ENCODE data around the gene SPACA5. TPM values are rescaled to one million over a fixed set of nuclear protein-coding genes. Genes with fewer than 3 reads are reported as not detected.
"Not testable (repeated sequence)": the region's sequence is repeated elsewhere in the genome, so short reads cannot be mapped to it uniquely, and the experiment has no call there.

Gene SPACA5
- total RNA-seq, 1 donor from 2014 or later, result not detected

DNA sequence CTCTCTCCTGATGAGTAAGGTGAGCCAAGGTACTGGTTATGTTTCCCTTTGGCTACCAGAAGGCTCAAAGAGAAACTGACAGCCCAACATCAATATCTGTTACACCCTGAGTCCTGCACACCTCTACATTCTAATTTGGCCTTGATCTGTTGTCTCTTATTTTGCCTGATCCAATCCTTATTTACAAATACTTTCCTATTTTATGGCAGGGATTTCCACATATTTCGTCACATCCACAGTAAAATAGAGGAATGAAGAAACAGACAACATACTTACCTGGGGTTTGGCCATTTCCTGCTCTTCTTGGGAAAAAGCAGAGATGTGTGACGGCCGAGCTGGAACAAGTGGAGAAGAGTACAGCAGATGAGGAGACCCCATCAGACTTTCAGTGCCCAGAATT lies 4.5 kb upstream of the SPACA5 start:
- H3K4me3 ChIP-seq (ENCODE audit: low read depth, low read length), result no peak overlapping the region
- FAIRE-seq, result no peak
- TF ChIP-seq CTCF (IDR thresholded peaks at IDR 0.05; ENCODE audit: insufficient read depth, low read length, severe bottlenecking), result no peak
- DNase-seq (ENCODE audit: low read depth), result peak; percentile 2
- H3K27me3 ChIP-seq (ENCODE audit: control insufficient read depth, insufficient read depth, low read length), result no peaks in the 10 kb centered on the region
- H3K36me3 ChIP-seq (ENCODE audit: control insufficient read depth, insufficient read depth, low read length), result no peaks in the 10 kb centered on the region

DNA sequence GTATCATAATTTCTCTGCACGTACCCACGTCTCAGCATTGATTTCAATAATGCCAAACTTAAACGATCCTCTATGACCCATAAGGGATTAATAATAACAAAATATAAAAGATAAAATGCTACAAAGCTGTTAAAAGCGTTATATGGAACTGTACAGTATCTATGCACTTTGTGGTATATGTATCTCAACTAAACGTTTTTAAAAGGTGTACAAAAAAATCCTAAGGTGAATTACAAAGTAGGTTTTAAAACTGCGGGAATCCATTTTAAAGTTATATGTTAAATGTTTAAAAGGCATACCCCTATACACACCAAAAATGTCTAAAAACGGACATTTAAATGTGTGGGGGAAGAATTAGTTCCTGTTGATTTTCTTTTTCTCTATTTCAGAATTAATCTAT lies 3.9 kb upstream of the SPACA5 start:
- Histone ChIP-seq H3K4me3 (ENCODE audit: low read depth, low read length) (peak overlapping the region; percentile 48), H3K27me3 (ENCODE audit: control insufficient read depth, insufficient read depth, low read length) (no peaks in the 10 kb centered on the region), H3K36me3 (ENCODE audit: control insufficient read depth, insufficient read depth, low read length) (no peaks in the 10 kb centered on the region)
- no peak for TF ChIP-seq CTCF (IDR thresholded peaks at IDR 0.05; ENCODE audit: insufficient read depth, low read length, severe bottlenecking)
- DNase-seq (ENCODE audit: low read depth) (no peak), FAIRE-seq (no peak)

- TF ChIP-seq CTCF (IDR thresholded peaks at IDR 0.05; ENCODE audit: insufficient read depth, low read length, severe bottlenecking), result no peak
- H3K4me3 ChIP-seq (ENCODE audit: low read depth, low read length), result peak overlapping the region; percentile 48
- H3K27me3 ChIP-seq (ENCODE audit: control insufficient read depth, insufficient read depth, low read length), result no peaks in the 10 kb centered on the region
- FAIRE-seq (no peak), DNase-seq (ENCODE audit: low read depth) (no peak)
- no peaks in the 10 kb centered on the region for H3K36me3 ChIP-seq (ENCODE audit: control insufficient read depth, insufficient read depth, low read length)
Measured at GRCh38 chrX:48003367-48003757, 3.4 kb upstream of the SPACA5 start.

- Histone ChIP-seq H3K4me3 (ENCODE audit: low read depth, low read length) (peak within 1 kb of the TSS; percentile 48), H3K36me3 (ENCODE audit: control insufficient read depth, insufficient read depth, low read length) (no peaks in the 10 kb centered on the region), H3K27me3 (ENCODE audit: control insufficient read depth, insufficient read depth, low read length) (no peaks in the 10 kb centered on the region)
- FAIRE-seq (no peak), DNase-seq (ENCODE audit: low read depth) (peak; percentile 72)
- no peak for TF ChIP-seq CTCF (IDR thresholded peaks at IDR 0.05; ENCODE audit: insufficient read depth, low read length, severe bottlenecking)
Measured at GRCh38 chrX:48003758-48004457, 2.9 kb upstream of the SPACA5 start, which contains the start of gene ZNF182. TSS of gene ZNF182 (minus strand) at chrX:48003989. CDS start at chrX:48002609, 1,380 bp downstream.

DNA sequence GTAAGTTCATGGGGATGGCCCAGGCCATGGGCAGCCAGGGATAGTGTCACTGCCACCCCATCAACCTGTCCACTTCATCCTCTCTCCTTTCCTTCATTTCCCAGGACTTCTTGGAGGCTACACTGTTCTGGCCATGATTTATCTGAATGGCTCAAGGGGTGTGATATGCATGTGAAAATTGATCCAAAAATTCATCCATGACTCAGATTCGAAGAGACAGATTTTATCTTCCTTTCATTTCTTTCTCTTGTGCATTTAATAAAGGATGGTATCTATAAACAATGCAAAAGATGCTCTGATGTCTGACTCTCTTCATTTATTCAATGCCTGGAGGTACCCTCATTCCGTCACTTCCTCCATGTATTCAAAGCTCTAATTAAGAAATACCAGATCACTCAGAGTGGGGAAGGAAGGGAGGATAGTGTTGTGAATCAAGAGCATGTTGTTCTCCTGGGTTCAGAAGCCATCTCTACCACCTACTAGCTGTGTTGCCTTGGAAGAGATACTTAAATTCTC lies 2.7 kb downstream of the SPACA5 start:
- FAIRE-seq; H3K36me3 ChIP-seq (ENCODE audit: control insufficient read depth, insufficient read depth, low read length); H3K4me3 ChIP-seq (ENCODE audit: low read depth, low read length); H3K27me3 ChIP-seq (ENCODE audit: control insufficient read depth, insufficient read depth, low read length); DNase-seq (ENCODE audit: low read depth): not testable (repeated sequence)

DNA sequence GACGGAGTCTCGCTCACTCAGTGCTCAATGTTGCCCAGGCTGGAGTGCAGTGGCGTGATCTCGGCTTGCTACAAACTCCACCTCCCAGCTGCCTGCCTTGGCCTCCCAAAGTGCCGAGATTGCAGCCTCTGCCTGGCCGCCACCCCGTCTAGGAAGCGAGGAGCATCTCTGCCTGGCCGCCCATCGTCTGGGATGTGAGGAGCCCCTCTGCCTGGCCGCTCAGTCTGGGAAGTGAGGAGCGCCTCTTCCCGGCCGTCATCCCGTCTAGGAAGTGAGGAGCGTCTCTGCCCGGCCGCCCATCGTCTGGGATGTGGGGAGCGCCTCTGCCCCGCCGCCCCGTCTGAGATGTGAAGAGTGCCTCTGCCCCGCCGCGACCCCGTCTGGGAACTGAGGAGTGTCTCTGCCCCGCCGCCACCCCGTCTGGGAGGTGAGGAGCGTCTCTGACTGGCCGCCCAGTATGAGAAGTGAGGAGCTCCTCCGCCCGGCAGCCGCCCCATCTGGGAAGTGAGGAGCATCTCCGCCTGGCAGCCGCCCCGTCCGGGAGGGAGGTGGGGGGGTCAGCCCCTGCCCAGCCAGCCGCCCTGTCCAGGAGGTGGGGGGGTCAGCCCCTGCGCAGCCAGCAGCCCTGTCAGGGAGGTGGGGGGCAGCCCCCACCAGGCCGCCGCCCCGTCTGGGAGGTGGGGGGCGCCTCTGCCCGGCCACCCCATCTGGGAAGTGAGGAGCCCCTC lies 10.0 kb downstream of the SPACA5 start:
- not testable (repeated sequence) for H3K4me3 ChIP-seq (ENCODE audit: low read depth, low read length); FAIRE-seq; H3K27me3 ChIP-seq (ENCODE audit: control insufficient read depth, insufficient read depth, low read length); H3K36me3 ChIP-seq (ENCODE audit: control insufficient read depth, insufficient read depth, low read length); DNase-seq (ENCODE audit: low read depth)

- DNase-seq (ENCODE audit: low read depth); H3K4me3 ChIP-seq (ENCODE audit: low read depth, low read length); H3K36me3 ChIP-seq (ENCODE audit: control insufficient read depth, insufficient read depth, low read length); H3K27me3 ChIP-seq (ENCODE audit: control insufficient read depth, insufficient read depth, low read length): not testable (repeated sequence)
- peak; percentile 90 for FAIRE-seq
Measured at GRCh38 chrX:48019892-48020291, 13.1 kb downstream of the SPACA5 start.

GRCh38 chrX:48020472-48020871 lies 13.7 kb downstream of the SPACA5 start:
- FAIRE-seq; H3K27me3 ChIP-seq (ENCODE audit: control insufficient read depth, insufficient read depth, low read length); H3K36me3 ChIP-seq (ENCODE audit: control insufficient read depth, insufficient read depth, low read length); DNase-seq (ENCODE audit: low read depth); H3K4me3 ChIP-seq (ENCODE audit: low read depth, low read length): not testable (repeated sequence)

Measured in bronchial epithelial cell (primary cell).